Psoas muscle (tissue), 8 donors: ENCODE results near the gene HTR4. TPM values are rescaled to one million over a fixed set of nuclear protein-coding genes. Genes with fewer than 3 reads are reported as not detected.

Experiments used
- ATAC-seq, 4 donors: fragments of 200-7000 bp; cut with Tn5 transposase; one replicate each; pipeline ENCODE4 v1.9.1; 2020; ENCODE audit warnings: moderate library complexity in 3 of 4, mild to moderate bottlenecking in 2 of 4
- DNase-seq, 2 donors: peaks; one replicate each; pipeline ENCODE4 v3.0.0-alpha.2; 2020
- H3K27ac ChIP-seq: fragments of 200-600 bp; one replicate; pipeline ENCODE4 v1.8.0; 2022
- H3K27me3 ChIP-seq, 3 donors: fragments of 200-600 bp in 1 of 3; one replicate each; pipeline versions ENCODE4 v1.6.1 to v1.8.0; 2013 to 2022; ENCODE audit warnings: low read length in 2 of 3, mild to moderate bottlenecking in 2 of 3, moderate library complexity in 1 of 3; ENCODE audit not compliant: insufficient read depth in 3 of 3
- H3K36me3 ChIP-seq, 2 donors: fragments of 200-600 bp in 1 of 2; one replicate each; pipeline versions ENCODE4 v1.6.1 to v1.8.0; 2013 to 2022; ENCODE audit warnings: low read depth in 1 of 2, mild to moderate bottlenecking in 1 of 2, moderate library complexity in 1 of 2; ENCODE audit not compliant: insufficient read depth in 1 of 2
- H3K4me1 ChIP-seq: fragments of 200-600 bp; one replicate; pipeline ENCODE4 v1.8.0; 2022
- H3K4me3 ChIP-seq: fragments of 200-600 bp; one replicate; pipeline ENCODE4 v1.8.0; 2022; ENCODE audit warnings: mild to moderate bottlenecking
- H3K9me3 ChIP-seq: fragments of 200-600 bp; one replicate; pipeline ENCODE4 v1.8.0; 2022
- CTCF ChIP-seq: fragments of 200-600 bp; IDR thresholded peaks from one replicate; pipeline ENCODE4 v1.8.0; 2022; ENCODE audit warnings: antibody characterized with exemption
- WGBS, 3 donors: extraction: QIAGEN DNeasy Blood & Tissue Kit; methylation state at CpG; one replicate each; pipeline versions ENCODE4 v1.1.6 to v1.1.7; 2013; 5-methylcytosine and 5-hydroxymethylcytosine counted together
- intact Hi-C, 2 donors: fragments of 100-400 bp; cut with DNase I; formaldehyde crosslinking; loops; one replicate each; pipeline versions ENCODE4 v1.11.0 to v1.14.2; 2022
- polyA plus RNA-seq, 3 donors: library from polyadenylated mRNA; stranded (reverse); fragments of 200-250 nt; gene quantifications; one replicate each; pipeline ENCODE4 v1.2.3, GENCODE V29; 2013
- total RNA-seq, 4 donors: library from RNA; stranded (reverse); fragmentation: NEBNext Ultra II Directional in 2 of 4; extraction: Animal tissue kit (Norgen Biotek cat#: 25700) in 2 of 4; gene quantifications; one replicate each; pipeline versions ENCODE4 v1.2.1 to v1.2.4, GENCODE V29; 2021 to 2023
- donor health status: healthy with polysubstance abuse.
- donor health status: DM: no; HTN: no; CAD: no; lungs with moderate emphysema.
- donor health status: Bipolar disorder and iron deficiency.
- donor health status: healthy.
- donor health status: DM: yes; HTN: yes; CAD: no.
- donor health status: DM: no; HTN: no; CAD: no.
- donor health status: DM: no; HTN: no; CAD: no.
- donor health status: DM: yes; HTN: yes; CAD: no.

Gene HTR4
- total and polyA plus RNA-seq, 7 donors: 0.01 to 0.46 (median 0.17) TPM; not detected in 3

- no peaks in the 10 kb centered on the region for H3K27me3 ChIP-seq
- no peaks in the 10 kb centered on the region for H3K9me3 ChIP-seq
- 64 to 77% (median 67%) methylated on average over 2 of the region's 2 CpGs for WGBS, 3 donors
- H3K27ac ChIP-seq: no peak overlapping the region
- no peak overlapping the region for H3K4me3 ChIP-seq
- H3K4me1 ChIP-seq: no peaks in the 10 kb centered on the region
- TF ChIP-seq CTCF: no peak
- DNase-seq: no peak
- ATAC-seq: no peak
- H3K36me3 ChIP-seq: no peaks in the 10 kb centered on the region
- intact Hi-C loops: no loop called here
Observed at GRCh38 chr5:148639081-148639480, 15.2 kb downstream of the HTR4 start.

GRCh38 chr5:148636353-148636752 is 18.0 kb downstream of the HTR4 start:
- ATAC-seq (no peak), DNase-seq (no peak)
- no peaks in the 10 kb centered on the region for H3K4me1 ChIP-seq
- WGBS, 3 donors: 64 to 70% (median 66%) methylated on average over 3 of the region's 3 CpGs
- H3K27me3 ChIP-seq: peaks cover 0 to 2% (median 0%) of the 10 kb centered on the region in 3 donors
- H3K9me3 ChIP-seq: no peaks in the 10 kb centered on the region
- no peak for TF ChIP-seq CTCF
- intact Hi-C loops: no loop called here
- no peak overlapping the region for H3K4me3 ChIP-seq
- H3K27ac ChIP-seq: no peak overlapping the region
- H3K36me3 ChIP-seq: no peaks in the 10 kb centered on the region

- no peak overlapping the region for H3K4me3 ChIP-seq
- TF ChIP-seq CTCF: no peak
- WGBS, 3 donors: 57 to 75% (median 62%) methylated on average over 1 of the region's 1 CpG
- no peaks in the 10 kb centered on the region for H3K36me3 ChIP-seq
- H3K27me3 ChIP-seq: peaks cover 0 to 2% (median 0%) of the 10 kb centered on the region in 3 donors
- DNase-seq (no peak), ATAC-seq (no peak)
- H3K27ac ChIP-seq: no peak overlapping the region
- no peaks in the 10 kb centered on the region for H3K4me1 ChIP-seq
- intact Hi-C loops: no loop called here
- no peaks in the 10 kb centered on the region for H3K9me3 ChIP-seq
Observed at GRCh38 chr5:148635321-148636083, 18.8 kb downstream of the HTR4 start.

GRCh38 chr5:148633067-148633377 is 21.3 kb downstream of the HTR4 start:
- 90 to 97% (median 91%) methylated on average over 1 of the region's 1 CpG for WGBS, 3 donors
- intact Hi-C loops: no loop called here

More at GRCh38 chr5:148633067-148633377, 21.3 kb downstream of the HTR4 start:
- H3K27ac ChIP-seq: no peak overlapping the region
- H3K27me3 ChIP-seq: peaks cover 0 to 2% (median 0%) of the 10 kb centered on the region in 3 donors
- no peak overlapping the region for H3K4me3 ChIP-seq
- TF ChIP-seq CTCF: no peak
- no peak for ATAC-seq
- H3K9me3 ChIP-seq: no peaks in the 10 kb centered on the region
- DNase-seq: no peak
- no peaks in the 10 kb centered on the region for H3K36me3 ChIP-seq
- H3K4me1 ChIP-seq: no peaks in the 10 kb centered on the region
